Measurements from ENCODE around the gene HOMER1. TPM values are rescaled to one million over a fixed set of nuclear protein-coding genes. Genes with fewer than 3 reads are reported as not detected.

HOMER1 gene
- total and polyA plus RNA-seq, 2 of the 13 experiments (the other 11 are each of a cell fraction or from before 2014, with no cell fraction given): 5.3 to 24.8 TPM

DNA sequence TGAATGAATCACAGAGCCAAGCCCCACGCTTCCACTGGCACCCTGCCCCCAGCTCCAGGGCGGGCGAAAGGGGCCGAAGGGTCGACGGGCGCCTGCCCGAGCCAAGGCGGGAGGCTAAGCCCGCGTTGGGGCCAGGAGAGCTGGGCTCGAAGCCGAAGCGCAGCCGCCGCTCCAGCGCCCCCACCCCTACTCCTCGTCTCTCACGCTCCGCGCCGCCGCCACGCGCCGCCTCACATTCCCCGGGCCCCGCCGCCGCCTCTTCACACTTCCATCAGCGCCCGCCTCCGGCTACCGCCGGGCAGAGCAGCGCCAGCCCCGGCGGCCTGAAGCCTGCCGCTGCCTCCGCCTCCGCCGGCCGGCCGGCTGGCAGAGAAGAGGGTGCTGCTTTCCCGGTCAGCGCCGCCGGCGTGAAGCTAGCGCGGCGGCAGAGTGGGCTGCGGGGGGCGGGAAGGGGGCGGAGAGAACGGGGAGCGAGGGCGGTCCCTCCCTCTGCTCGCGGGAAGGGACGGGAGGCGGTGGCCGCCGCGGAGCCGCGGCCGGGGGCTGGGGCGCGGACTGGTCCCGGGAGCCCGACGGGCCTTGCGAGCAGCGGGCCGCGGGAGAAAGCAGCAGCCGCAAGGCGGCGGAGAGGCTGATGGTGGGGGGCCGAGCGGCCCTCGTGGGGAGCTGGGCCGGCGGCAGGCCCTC, at the start of gene HOMER1 (continued):
- TF ChIP-seq JDP2 (CRISPR knock-in tag; IDR thresholded peaks at IDR 0.05; ENCODE audit: borderline replicate concordance) (no peak), TCF12 (IDR thresholded peaks at IDR 0.05) (no peak), TCF12 (CRISPR knock-in tag; IDR thresholded peaks at IDR 0.05) (peak; percentile 90), ARID2 (CRISPR knock-in tag; IDR thresholded peaks at IDR 0.05; ENCODE audit: borderline replicate concordance) (peak; percentile 18; the same call in 1 of the 2 replicates), HOXD1 (CRISPR knock-in tag; IDR thresholded peaks at IDR 0.05) (peak; percentile 43; the same call in 1 of the 2 replicates), SALL1 (CRISPR knock-in tag; IDR thresholded peaks at IDR 0.05) (peak; percentile 48; the same call in 1 of the 2 replicates), SIN3B (IDR thresholded peaks at IDR 0.05; ENCODE audit: low read length) (no peak), TEAD2 (CRISPR knock-in tag; IDR thresholded peaks at IDR 0.05) (0 out of 2 replicates have a peak, but pooled peaks have one; percentile 26), SMYD3 (CRISPR knock-in tag; IDR thresholded peaks at IDR 0.05) (peak; percentile 80; the same call in 1 of the 2 replicates), KDM5B (CRISPR knock-in tag; IDR thresholded peaks at IDR 0.05; ENCODE audit: borderline replicate concordance) (peak; percentile 68; the same call in 1 of the 2 replicates), JUNB (CRISPR knock-in tag; IDR thresholded peaks at IDR 0.05; ENCODE audit: borderline replicate concordance) (peak; percentile 64; the same call in 1 of the 2 replicates), YEATS4 (CRISPR knock-in tag; IDR thresholded peaks at IDR 0.05; ENCODE audit: borderline replicate concordance) (peak; percentile 15), ELF1 (CRISPR knock-in tag; IDR thresholded peaks at IDR 0.05) (no peak), ZNF780A (CRISPR knock-in tag; IDR thresholded peaks at IDR 0.05) (no peak; the same call in none of the 2 replicates), ZNF354B (CRISPR knock-in tag; IDR thresholded peaks at IDR 0.05) (no peak), ZNF546 (CRISPR knock-in tag; conservative IDR thresholded peaks at IDR 0.05) (peak; percentile 56), MBNL3 (CRISPR knock-in tag; conservative IDR thresholded peaks at IDR 0.05) (no peak)
- TF ChIP-seq, protein P1, sequence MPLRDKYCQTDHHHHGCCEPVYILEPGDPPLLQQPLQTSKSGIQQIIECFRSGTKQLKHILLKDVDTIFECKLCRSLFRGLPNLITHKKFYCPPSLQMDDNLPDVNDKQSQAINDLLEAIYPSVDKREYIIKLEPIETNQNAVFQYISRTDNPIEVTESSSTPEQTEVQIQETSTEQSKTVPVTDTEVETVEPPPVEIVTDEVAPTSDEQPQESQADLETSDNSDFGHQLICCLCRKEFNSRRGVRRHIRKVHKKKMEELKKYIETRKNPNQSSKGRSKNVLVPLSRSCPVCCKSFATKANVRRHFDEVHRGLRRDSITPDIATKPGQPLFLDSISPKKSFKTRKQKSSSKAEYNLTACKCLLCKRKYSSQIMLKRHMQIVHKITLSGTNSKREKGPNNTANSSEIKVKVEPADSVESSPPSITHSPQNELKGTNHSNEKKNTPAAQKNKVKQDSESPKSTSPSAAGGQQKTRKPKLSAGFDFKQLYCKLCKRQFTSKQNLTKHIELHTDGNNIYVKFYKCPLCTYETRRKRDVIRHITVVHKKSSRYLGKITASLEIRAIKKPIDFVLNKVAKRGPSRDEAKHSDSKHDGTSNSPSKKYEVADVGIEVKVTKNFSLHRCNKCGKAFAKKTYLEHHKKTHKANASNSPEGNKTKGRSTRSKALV (CRISPR knock-in tag; IDR thresholded peaks at IDR 0.05): peak; percentile 12; the same call in 1 of the 2 replicates
- TF ChIP-seq, protein P2, sequence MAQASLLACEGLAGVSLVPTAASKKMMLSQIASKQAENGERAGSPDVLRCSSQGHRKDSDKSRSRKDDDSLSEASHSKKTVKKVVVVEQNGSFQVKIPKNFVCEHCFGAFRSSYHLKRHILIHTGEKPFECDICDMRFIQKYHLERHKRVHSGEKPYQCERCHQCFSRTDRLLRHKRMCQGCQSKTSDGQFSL (CRISPR knock-in tag; IDR thresholded peaks at IDR 0.05): no peak
- TF ChIP-seq, protein P3, sequence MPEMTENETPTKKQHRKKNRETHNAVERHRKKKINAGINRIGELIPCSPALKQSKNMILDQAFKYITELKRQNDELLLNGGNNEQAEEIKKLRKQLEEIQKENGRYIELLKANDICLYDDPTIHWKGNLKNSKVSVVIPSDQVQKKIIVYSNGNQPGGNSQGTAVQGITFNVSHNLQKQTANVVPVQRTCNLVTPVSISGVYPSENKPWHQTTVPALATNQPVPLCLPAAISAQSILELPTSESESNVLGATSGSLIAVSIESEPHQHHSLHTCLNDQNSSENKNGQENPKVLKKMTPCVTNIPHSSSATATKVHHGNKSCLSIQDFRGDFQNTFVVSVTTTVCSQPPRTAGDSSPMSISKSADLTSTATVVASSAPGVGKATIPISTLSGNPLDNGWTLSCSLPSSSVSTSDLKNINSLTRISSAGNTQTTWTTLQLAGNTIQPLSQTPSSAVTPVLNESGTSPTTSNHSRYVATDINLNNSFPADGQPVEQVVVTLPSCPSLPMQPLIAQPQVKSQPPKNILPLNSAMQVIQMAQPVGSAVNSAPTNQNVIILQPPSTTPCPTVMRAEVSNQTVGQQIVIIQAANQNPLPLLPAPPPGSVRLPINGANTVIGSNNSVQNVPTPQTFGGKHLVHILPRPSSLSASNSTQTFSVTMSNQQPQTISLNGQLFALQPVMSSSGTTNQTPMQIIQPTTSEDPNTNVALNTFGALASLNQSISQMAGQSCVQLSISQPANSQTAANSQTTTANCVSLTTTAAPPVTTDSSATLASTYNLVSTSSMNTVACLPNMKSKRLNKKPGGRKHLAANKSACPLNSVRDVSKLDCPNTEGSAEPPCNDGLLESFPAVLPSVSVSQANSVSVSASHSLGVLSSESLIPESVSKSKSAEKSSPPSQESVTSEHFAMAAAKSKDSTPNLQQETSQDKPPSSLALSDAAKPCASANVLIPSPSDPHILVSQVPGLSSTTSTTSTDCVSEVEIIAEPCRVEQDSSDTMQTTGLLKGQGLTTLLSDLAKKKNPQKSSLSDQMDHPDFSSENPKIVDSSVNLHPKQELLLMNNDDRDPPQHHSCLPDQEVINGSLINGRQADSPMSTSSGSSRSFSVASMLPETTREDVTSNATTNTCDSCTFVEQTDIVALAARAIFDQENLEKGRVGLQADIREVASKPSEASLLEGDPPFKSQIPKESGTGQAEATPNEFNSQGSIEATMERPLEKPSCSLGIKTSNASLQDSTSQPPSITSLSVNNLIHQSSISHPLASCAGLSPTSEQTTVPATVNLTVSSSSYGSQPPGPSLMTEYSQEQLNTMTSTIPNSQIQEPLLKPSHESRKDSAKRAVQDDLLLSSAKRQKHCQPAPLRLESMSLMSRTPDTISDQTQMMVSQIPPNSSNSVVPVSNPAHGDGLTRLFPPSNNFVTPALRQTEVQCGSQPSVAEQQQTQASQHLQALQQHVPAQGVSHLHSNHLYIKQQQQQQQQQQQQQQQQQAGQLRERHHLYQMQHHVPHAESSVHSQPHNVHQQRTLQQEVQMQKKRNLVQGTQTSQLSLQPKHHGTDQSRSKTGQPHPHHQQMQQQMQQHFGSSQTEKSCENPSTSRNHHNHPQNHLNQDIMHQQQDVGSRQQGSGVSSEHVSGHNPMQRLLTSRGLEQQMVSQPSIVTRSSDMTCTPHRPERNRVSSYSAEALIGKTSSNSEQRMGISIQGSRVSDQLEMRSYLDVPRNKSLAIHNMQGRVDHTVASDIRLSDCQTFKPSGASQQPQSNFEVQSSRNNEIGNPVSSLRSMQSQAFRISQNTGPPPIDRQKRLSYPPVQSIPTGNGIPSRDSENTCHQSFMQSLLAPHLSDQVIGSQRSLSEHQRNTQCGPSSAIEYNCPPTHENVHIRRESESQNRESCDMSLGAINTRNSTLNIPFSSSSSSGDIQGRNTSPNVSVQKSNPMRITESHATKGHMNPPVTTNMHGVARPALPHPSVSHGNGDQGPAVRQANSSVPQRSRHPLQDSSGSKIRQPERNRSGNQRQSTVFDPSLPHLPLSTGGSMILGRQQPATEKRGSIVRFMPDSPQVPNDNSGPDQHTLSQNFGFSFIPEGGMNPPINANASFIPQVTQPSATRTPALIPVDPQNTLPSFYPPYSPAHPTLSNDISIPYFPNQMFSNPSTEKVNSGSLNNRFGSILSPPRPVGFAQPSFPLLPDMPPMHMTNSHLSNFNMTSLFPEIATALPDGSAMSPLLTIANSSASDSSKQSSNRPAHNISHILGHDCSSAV (CRISPR knock-in tag; IDR thresholded peaks at IDR 0.05; ENCODE audit: borderline replicate concordance): peak; percentile 41; the same call in 1 of the 2 replicates
